CD4-positive, alpha-beta T cell treated with Interleukin-4 for 4 hours (primary cell): ENCODE results near the gene TMEM187.
"Not testable (repeated sequence)": the region's sequence is repeated elsewhere in the genome, so short reads cannot be mapped to it uniquely, and the experiment has no call there.

ENCODE experiments used
- DNase-seq: peaks from one replicate; pipeline ENCODE4 v3.0.0-alpha.2; 2020

Gene TMEM187

GRCh38 chrX:153973127-153974002 is 811 bp downstream of the TMEM187 start:
- no peak for DNase-seq

GRCh38 chrX:153974003-153974725 is 1.6 kb downstream of the TMEM187 start:
- no peak for DNase-seq

GRCh38 chrX:153974726-153975286 is 2.3 kb downstream of the TMEM187 start:
- DNase-seq: no peak

DNA sequence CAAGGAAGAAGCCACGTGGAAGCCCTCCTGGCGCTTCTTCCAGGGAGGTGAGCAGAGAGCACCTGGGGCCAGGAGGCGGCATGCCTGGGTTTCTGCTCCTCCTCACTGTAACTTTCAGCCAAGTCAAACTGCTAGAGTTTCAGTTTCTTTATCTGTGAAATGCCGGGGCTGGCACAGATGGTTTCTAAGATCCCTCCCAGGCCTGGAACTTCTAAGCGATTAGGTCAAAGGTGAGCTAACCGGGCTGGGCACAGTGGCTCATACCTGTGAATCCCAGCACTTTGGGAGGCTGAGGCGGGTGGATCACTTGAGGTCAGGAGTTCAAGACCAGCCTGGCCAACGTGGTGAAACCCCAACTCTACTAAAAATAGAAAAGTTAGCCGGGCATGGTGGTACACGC is 7.8 kb downstream of the TMEM187 start:
- DNase-seq: not testable (repeated sequence)

DNA sequence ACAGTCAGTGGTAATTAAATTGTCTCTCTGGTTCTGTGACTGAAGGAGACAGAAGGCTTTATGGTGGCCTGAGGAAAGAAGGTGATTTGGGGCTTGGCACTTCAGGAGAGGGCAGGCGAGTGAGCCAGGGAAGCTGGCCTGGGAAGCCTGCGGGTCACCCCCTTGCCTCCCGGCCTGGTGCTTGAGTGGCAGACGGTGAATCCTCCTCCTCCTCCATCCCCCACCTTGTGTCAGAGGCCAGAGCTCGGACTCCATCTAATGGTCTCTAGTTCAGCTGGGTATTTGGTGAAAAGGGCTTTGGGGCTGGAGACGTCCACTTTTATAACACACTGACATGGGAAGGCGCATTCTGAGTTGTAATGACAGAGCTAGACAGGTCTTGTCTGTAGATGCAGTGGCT is 8.7 kb downstream of the TMEM187 start:
- DNase-seq: no peak

DNA sequence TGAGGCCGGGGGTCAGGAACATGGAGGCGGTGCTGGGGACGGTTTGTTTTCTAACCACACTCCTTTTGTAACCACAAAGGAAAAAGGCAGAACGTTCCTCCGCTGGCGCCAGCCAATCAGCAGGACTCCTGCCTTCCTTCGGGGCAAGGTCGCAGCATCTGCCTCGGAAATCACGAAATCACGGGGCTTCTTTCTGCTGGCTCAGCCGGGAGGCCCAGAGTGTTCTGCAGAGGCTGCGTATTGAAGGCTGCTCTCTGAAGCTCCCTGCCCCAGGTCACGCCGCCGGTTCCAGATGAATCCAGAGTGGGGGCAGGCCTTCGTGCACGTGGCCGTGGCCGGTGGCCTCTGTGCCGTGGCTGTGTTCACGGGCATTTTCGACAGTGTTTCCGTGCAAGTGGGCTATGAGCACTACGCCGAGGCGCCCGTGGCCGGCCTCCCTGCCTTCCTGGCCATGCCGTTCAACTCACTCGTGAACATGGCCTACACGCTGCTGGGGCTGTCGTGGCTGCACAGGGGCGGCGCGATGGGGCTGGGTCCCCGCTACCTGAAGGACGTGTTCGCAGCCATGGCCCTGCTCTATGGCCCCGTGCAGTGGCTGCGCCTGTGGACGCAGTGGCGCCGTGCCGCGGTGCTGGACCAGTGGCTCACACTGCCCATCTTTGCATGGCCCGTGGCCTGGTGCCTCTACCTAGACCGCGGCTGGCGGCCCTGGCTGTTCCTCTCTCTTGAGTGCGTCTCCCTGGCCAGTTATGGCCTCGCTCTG is 9.4 kb downstream of the TMEM187 start:
- DNase-seq: peak; percentile 70

- DNase-seq: no peak
Measured at GRCh38 chrX:153983321-153983801, 10.8 kb downstream of the TMEM187 start.

DNA sequence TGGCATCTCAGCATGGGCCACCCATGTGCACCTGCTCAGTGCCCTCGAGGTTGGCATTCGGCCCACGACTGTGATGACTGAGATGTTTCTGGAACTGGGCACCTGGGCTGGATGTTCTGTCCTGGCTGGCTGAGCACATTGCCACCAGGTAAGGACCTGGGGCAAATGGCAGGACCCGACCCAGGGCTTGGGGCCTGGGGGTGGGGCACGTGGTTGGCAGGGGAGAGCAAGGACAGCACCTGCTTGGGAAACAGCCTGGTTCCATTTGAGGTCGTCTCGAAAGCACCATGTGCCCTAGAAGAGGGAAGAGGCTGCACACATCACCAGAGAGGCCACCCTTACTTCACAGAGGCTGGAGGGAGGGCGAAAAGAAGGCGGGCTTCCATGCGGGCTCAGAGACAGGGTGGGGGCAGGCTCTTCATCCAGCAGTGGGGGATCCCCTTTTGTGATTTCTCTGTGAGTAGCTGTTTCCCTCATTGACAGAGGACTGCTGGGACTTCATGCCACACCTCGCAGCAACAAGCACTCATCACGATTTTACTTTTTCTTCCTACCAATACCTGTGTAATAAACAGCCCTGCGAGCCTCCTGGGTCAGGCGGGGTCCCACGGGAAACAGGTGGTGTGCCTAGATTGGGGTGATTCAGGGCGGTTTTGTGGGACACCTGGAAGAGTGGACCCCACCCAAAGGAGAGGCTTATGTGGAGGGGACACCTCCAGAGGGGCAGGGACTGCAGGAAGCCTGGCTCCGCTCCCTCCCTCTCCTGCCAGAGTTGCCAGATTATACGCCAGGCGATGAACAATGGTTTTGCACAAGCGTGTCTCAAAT is 12.0 kb downstream of the TMEM187 start:
- peak; percentile 52 for DNase-seq

- no peak for DNase-seq
Measured at GRCh38 chrX:153988493-153988892, 15.9 kb downstream of the TMEM187 start.

DNA sequence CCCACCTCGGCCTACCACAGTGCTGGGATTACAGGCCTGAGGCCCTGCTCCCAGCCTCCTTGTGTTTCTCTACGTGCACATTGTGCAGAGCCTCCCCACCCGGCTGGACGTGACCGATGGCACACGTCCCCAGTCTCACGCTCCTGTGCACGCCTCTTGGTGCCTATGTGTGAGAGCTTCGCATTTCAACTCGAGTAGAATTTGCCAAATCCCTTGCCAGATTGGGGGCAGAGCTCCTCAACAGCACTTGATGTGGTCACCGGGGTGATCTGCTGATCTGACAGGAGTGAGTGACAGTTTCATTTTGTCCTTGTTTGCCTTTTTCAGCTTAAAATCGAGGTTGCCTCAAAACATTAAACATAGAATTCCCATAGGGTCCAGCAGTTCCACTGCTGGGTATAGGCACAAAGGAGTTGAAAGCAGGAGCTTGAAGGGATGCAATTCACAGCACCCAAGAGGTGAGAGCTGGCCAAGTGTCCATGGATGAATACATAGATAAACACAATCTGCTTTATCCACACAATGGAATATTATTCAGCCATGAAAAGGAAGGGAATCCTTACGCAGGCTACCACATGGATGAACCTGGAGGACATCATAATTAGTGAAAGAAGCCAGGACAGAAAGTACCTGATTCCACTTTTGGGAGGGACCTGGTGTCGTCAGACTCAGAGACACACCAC is 17.6 kb downstream of the TMEM187 start:
- no peak for DNase-seq

DNA sequence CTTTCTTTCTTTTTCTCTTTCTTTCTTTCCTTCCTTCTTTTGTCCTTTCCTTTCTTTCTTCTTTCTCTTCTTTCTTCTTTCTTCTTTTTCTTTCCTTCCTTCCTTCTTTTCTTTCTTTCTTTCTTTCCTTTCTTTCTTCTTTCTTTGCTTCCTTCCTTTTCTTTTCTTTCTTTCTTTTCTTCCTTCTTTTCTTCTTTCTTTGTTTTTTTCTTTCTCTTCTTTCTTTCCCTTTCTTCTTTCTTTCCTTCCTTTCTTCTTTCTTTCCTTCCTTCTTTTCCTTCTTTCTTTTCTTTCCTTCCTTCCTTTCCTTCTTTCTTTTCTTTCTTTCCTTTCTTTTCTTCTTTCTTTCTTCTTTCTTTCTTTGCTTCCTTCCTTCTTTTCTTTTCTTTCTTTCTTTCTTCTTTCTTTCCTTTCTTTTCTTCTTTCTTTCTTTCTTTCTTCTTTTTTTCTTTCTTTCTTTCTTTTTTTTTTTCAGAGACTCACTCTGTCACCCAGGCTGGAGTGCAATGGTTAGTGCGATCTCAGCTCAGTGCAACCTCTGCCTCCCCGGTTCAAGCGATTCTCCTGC is 18.5 kb downstream of the TMEM187 start:
- DNase-seq: no peak

- DNase-seq: no peak
Measured at GRCh38 chrX:153992180-153992579, 19.6 kb downstream of the TMEM187 start.

GRCh38 chrX:153993079-153993478 is 20.5 kb downstream of the TMEM187 start:
- no peak for DNase-seq

DNA sequence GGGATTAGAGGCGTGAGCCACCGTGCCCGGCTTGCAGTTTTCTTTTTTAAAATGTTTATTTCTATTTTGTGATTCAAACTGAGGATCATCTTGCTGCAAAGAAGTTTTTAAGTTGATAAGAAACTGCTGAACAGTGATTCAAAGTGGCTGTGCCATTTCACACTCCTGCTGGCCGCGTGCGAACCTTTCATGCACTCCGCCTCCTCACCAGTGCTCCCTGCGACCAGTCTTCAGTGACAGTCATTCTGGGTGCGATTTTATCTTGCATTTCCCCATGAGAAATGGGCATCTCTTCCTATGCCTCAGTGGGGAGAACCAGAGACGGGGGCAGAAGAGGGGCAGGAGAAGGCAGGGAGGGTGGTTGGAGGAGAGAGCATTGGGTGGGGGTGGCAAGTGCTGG is 21.4 kb downstream of the TMEM187 start:
- DNase-seq: no peak

GRCh38 chrX:153994398-153994797 is 21.8 kb downstream of the TMEM187 start:
- not testable (repeated sequence) for DNase-seq

DNA sequence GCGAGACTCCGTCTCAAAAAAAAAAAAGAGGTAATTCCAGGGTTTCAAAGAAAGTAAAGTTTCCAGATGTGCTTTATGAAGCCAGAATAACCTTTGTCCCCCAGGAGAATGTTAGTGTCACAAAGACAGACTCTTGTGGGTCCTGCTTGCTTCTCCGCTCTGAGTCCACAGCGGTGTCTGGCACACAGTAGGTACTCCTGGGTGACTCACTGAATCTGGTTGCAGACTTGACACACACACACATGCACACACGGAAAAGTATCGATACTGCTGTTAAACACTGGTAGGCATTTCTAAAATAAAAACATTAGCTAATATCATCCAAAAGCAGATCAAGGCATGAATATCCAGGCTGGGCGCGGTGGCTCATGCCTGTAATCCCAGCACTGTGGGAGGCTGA is 22.9 kb downstream of the TMEM187 start:
- no peak for DNase-seq

DNA sequence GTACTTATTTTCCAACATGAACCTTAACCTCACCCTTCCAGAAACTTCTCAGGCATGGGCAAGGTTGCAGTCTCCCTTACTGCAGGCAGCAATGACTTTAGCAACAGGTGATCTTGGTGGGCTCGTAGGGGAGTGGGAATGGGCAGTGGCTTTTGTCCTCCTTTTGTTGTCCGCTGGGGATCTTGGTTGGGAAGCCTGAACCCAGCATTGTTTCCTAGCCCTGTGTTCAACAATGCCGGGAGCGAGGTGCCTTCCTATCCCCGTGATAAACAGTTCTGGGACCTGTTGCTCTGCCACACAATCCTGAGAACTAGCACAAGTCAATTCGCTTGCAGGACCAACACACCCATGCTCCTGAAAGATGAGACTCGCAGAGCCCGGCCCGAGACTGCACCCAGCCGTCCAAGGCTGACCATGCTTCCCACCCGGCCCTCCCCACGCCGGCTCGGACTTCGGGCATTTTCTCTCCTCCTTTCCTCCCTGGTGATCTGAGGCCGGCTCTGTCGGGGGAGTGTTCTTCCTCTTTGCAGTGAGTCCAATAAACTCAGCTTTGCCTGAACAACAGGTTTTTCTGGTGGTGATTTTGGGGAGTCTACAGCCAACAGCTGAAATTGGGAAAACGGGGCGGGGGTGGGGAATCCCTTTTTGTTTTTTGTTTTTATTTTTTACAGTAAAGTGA is 26.9 kb downstream of the TMEM187 start:
- no peak for DNase-seq

- no peak for DNase-seq
Measured at GRCh38 chrX:154000051-154000450, 27.5 kb downstream of the TMEM187 start.

DNA sequence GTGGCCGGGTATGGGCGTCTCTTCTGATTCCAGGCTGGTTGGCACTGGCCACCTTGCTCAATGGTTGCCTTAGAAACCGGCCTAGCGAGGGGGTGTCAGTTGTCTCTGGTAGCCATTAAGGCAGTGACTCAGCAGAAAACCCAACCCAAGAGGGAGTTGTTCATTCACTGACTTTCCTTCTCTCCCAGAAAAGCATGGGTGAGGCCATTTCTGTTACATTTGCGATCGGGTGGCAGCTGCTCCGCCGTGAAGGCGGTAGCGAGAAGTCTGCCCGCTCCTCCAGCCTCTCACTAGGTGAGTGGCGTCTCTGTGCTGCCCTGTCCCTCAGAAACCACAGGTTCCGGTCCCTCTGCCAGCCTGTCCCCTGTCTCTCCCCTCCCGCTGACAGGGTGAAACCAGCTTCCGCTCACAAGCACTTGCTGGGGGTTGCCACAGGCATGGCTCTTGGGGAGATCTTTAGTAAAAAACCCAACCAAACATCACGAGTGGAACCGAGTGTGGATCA is 29.7 kb downstream of the TMEM187 start:
- DNase-seq: peak; percentile 67

GRCh38 chrX:154004315-154004714 is 31.8 kb downstream of the TMEM187 start:
- no peak for DNase-seq
